Gastrocnemius medialis (tissue), 4 donors: Measurements from ENCODE around the gene TMEM18.

Experiments
- CTCF ChIP-seq, 5 experiments: fragments of 450-650 bp in 3 of 5; fragments of 200-600 bp in 2 of 5; sonication (generic) in 2 of 5; IDR thresholded peaks in 4 of 5; conservative IDR thresholded peaks in 1 of 5; 1 replicate in 4 of 5; 2 replicates in 1 of 5; pipeline ENCODE4 v1.5.1; 2016 to 2019; ENCODE audit warnings: antibody characterized with exemption in 5 of 5, mild to moderate bottlenecking in 3 of 5, moderate library complexity in 3 of 5
- POLR2A ChIP-seq, 2 donors: fragments of 450-650 bp; IDR thresholded peaks; one replicate each; pipeline ENCODE4 v1.6.1; 2017; ENCODE audit warnings: antibody characterized with exemption in 2 of 2, mild to moderate bottlenecking in 2 of 2, moderate library complexity in 2 of 2

GRCh38 chr2:719191-719590 lies 42.0 kb upstream of the TMEM18 start:
- TF ChIP-seq CTCF (IDR thresholded peaks at IDR 0.05 in 4 of 5, conservative IDR thresholded peaks at IDR 0.05 in 1 of 5) (no peak), POLR2A (IDR thresholded peaks at IDR 0.05) (no peak)
